Uterus (tissue), 4 donors: ENCODE data around the gene MAP3K5. TPM values are rescaled to one million over a fixed set of nuclear protein-coding genes. Genes with fewer than 3 reads are reported as not detected.

Experiments
- DNase-seq, 2 donors: peaks; one replicate each; pipeline ENCODE4 v3.0.0-alpha.2; 2019 to 2020
- H3K27ac ChIP-seq, 2 donors: fragments of 200-600 bp; sonication (generic); 1 replicate in 1 of 2; 2 replicates in 1 of 2; pipeline ENCODE4 v1.5.1; 2016 to 2018
- H3K27me3 ChIP-seq, 2 donors: fragments of 200-600 bp; sonication (generic); one replicate each; pipeline ENCODE4 v1.5.1; 2018 to 2019; ENCODE audit warnings: control low read depth in 1 of 2
- H3K36me3 ChIP-seq, 2 donors: fragments of 200-600 bp; sonication (generic); one replicate each; pipeline ENCODE4 v1.5.1; 2019; ENCODE audit warnings: control low read depth in 1 of 2
- H3K4me1 ChIP-seq, 2 donors: fragments of 200-600 bp; sonication (generic); one replicate each; pipeline ENCODE4 v1.5.1; 2018 to 2019; ENCODE audit warnings: control low read depth in 1 of 2
- H3K4me3 ChIP-seq, 2 donors: fragments of 200-600 bp; sonication (generic); 1 replicate in 1 of 2; 2 replicates in 1 of 2; pipeline ENCODE4 v1.5.1; 2018 to 2019; ENCODE audit warnings: mild to moderate bottlenecking in 1 of 2
- H3K9me3 ChIP-seq, 2 donors: fragments of 200-600 bp; sonication (generic); one replicate each; pipeline ENCODE4 v1.5.1; 2019; ENCODE audit warnings: control low read depth in 1 of 2
- POLR2A ChIP-seq, 2 donors: fragments of 450-650 bp; IDR thresholded peaks; one replicate each; pipeline ENCODE4 v1.6.1; 2016; ENCODE audit warnings: antibody characterized with exemption in 2 of 2, mild to moderate bottlenecking in 1 of 2, moderate library complexity in 1 of 2
- intact Hi-C: fragments of 100-400 bp; cut with DNase I; formaldehyde crosslinking; loops from one replicate; pipeline ENCODE4 v1.15.1; 2023; ENCODE audit warnings: low total_unique reads
- total RNA-seq, 4 donors: library from RNA; depleted of rRNA in 3 of 4; stranded (reverse); fragments of >200 nt in 3 of 4; gene quantifications; one replicate each; pipeline versions ENCODE4 v1.1.0 to v1.2.4, GENCODE V29; 2014 to 2023
- TF ChIP-seq, protein P1 (sequence below), 4 experiments: fragments of 200-600 bp in 2 of 4; fragments of 450-650 bp in 2 of 4; sonication (generic) in 2 of 4; IDR thresholded peaks; one replicate each; pipeline ENCODE4 v1.5.1; 2016 to 2019; ENCODE audit warnings: antibody characterized with exemption in 4 of 4, mild to moderate bottlenecking in 2 of 4, moderate library complexity in 1 of 4
- donor health status: DM: yes; HTN: yes; CAD: no.

Gene MAP3K5
- total RNA-seq, 4 donors from 2014 or later = 9.5 to 67.1 (median 15.4) TPM

GRCh38 chr6:136753624-136754023 is 38.7 kb downstream of the MAP3K5 start:
- Histone ChIP-seq H3K9me3 (no peaks in the 10 kb centered on the region), H3K4me3 (no peak overlapping the region), H3K27ac (no peak overlapping the region), H3K27me3 (no peaks in the 10 kb centered on the region), H3K4me1 (peaks cover 0 to 8% of the 10 kb centered on the region in 2 donors), H3K36me3 (no peaks in the 10 kb centered on the region)
- no peak for DNase-seq
- TF ChIP-seq, protein P1, sequence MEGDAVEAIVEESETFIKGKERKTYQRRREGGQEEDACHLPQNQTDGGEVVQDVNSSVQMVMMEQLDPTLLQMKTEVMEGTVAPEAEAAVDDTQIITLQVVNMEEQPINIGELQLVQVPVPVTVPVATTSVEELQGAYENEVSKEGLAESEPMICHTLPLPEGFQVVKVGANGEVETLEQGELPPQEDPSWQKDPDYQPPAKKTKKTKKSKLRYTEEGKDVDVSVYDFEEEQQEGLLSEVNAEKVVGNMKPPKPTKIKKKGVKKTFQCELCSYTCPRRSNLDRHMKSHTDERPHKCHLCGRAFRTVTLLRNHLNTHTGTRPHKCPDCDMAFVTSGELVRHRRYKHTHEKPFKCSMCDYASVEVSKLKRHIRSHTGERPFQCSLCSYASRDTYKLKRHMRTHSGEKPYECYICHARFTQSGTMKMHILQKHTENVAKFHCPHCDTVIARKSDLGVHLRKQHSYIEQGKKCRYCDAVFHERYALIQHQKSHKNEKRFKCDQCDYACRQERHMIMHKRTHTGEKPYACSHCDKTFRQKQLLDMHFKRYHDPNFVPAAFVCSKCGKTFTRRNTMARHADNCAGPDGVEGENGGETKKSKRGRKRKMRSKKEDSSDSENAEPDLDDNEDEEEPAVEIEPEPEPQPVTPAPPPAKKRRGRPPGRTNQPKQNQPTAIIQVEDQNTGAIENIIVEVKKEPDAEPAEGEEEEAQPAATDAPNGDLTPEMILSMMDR (IDR thresholded peaks at IDR 0.05) = no peak
- no peak for TF ChIP-seq POLR2A (IDR thresholded peaks at IDR 0.05)
- intact Hi-C loops = no loop called here

GRCh38 chr6:136752554-136752953 is 39.7 kb downstream of the MAP3K5 start:
- intact Hi-C loops = no loop called here
- Histone ChIP-seq H3K27me3 (no peaks in the 10 kb centered on the region), H3K36me3 (no peaks in the 10 kb centered on the region), H3K9me3 (no peaks in the 10 kb centered on the region), H3K4me1 (peaks cover 0 to 8% of the 10 kb centered on the region in 2 donors), H3K4me3 (no peak overlapping the region), H3K27ac (peak overlapping the region in 1 of 2 donors; percentile 42)
- TF ChIP-seq POLR2A (IDR thresholded peaks at IDR 0.05) = no peak
- TF ChIP-seq, protein P1 (IDR thresholded peaks at IDR 0.05) = no peak
- DNase-seq = no peak

- H3K4me1 ChIP-seq = peaks cover 0 to 8% of the 10 kb centered on the region in 2 donors
- DNase-seq = no peak
- H3K9me3 ChIP-seq = no peaks in the 10 kb centered on the region
- H3K36me3 ChIP-seq = no peaks in the 10 kb centered on the region
- no peaks in the 10 kb centered on the region for H3K27me3 ChIP-seq
- H3K4me3 ChIP-seq = no peak overlapping the region
- intact Hi-C loops = no loop called here
- TF ChIP-seq POLR2A (IDR thresholded peaks at IDR 0.05) = no peak
- TF ChIP-seq, protein P1 (IDR thresholded peaks at IDR 0.05) = no peak
- peak overlapping the region; percentile 26 to 42 for H3K27ac ChIP-seq
Measured at GRCh38 chr6:136751991-136752390, 40.3 kb downstream of the MAP3K5 start.

- no peak overlapping the region for H3K4me3 ChIP-seq
Measured at GRCh38 chr6:136751522-136751956, 40.7 kb downstream of the MAP3K5 start.

DNA sequence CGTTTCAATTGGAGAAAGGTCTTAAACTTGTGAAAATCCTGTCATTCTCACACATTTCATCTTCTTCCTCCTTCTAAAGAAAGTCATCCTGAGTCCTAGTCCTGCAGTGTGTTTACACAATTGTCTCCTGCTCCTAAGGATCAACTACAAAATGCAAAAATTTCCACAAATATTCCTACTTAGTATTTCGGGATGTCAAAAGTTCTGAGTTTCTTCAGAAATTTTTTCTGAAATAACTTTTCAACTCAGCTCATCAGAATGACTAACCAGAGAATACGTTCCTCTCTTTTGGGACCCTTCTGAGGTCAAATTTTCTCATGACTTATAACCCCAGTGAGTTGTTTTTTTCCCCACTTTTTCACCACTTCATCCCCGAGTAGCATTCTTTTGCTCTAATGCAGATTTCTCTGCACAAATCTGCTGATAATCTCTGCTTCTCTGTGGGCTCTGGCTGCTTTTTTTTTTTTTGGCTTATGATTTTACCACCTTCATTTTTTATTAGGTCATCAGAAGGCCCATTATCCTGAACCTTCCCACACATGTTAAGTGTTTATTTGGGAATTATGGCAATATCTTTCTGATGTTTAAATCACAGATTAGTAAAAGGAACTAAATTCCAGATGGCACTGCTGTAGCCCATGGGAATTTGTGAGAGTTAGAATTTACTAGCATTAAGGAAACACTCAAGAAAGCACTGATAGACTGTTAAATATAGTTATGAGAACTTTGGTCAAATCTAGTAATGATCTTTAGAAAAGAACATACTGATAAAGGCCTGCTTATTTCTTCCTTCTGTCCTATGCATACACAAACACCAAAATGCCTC is 41.4 kb downstream of the MAP3K5 start:
- Histone ChIP-seq H3K4me1 (peaks cover 0 to 8% of the 10 kb centered on the region in 2 donors), H3K4me3 (no peak overlapping the region), H3K9me3 (no peaks in the 10 kb centered on the region), H3K27me3 (no peaks in the 10 kb centered on the region), H3K36me3 (no peaks in the 10 kb centered on the region), H3K27ac (peak overlapping the region; percentile 26 to 27)
- DNase-seq = no peak
- intact Hi-C loops = no loop called here
- TF ChIP-seq POLR2A (IDR thresholded peaks at IDR 0.05) = no peak
- TF ChIP-seq, protein P1 (IDR thresholded peaks at IDR 0.05) = no peak

More at GRCh38 chr6:136751522-136751956, 40.7 kb downstream of the MAP3K5 start:
- Histone ChIP-seq H3K27me3 (no peaks in the 10 kb centered on the region), H3K27ac (peak overlapping the region; percentile 26 to 42), H3K9me3 (no peaks in the 10 kb centered on the region), H3K36me3 (no peaks in the 10 kb centered on the region), H3K4me1 (peaks cover 0 to 8% of the 10 kb centered on the region in 2 donors)
- intact Hi-C loops = no loop called here
- TF ChIP-seq, protein P1 (IDR thresholded peaks at IDR 0.05) = no peak
- no peak for TF ChIP-seq POLR2A (IDR thresholded peaks at IDR 0.05)
- DNase-seq = no peak
